Cerebellar nuclear complex (tissue), 1 donor: ENCODE measurements around the gene TFG.
A peak's percentile ranks its signal among the peaks of the same experiment; 100 is the strongest.

Source experiments
- DNase-seq, 2 experiments: peaks; one replicate each; lab custom pipeline; 2025; lab: John Stamatoyannopoulos, UW

The TFG gene

GRCh38 chr3:100756441-100756840 is 47.1 kb downstream of the TFG start:
- peak in 1 of 2 experiments; percentile 50 for DNase-seq

GRCh38 chr3:100759159-100759558 is 49.9 kb downstream of the TFG start:
- DNase-seq = no peak

- no peak for DNase-seq
Observed at GRCh38 chr3:100759950-100760349, 50.7 kb downstream of the TFG start.

GRCh38 chr3:100760377-100760776 is 51.1 kb downstream of the TFG start:
- DNase-seq = no peak

- no peak for DNase-seq
Observed at GRCh38 chr3:100761211-100761942, 52.1 kb downstream of the TFG start.

GRCh38 chr3:100761951-100762350 is 52.7 kb downstream of the TFG start:
- DNase-seq = no peak

GRCh38 chr3:100765437-100765975 is 56.2 kb downstream of the TFG start:
- DNase-seq = no peak

- DNase-seq = no peak
Observed at GRCh38 chr3:100766069-100766468, 56.8 kb downstream of the TFG start.

GRCh38 chr3:100769693-100770092 is 60.4 kb downstream of the TFG start:
- DNase-seq = no peak

GRCh38 chr3:100775226-100775625 is 65.9 kb downstream of the TFG start:
- no peak for DNase-seq

GRCh38 chr3:100775669-100776068 is 66.4 kb downstream of the TFG start:
- no peak for DNase-seq

GRCh38 chr3:100776097-100776729 is 66.9 kb downstream of the TFG start:
- DNase-seq = no peak

- DNase-seq = no peak
Observed at GRCh38 chr3:100776746-100777145, 67.5 kb downstream of the TFG start.

GRCh38 chr3:100777271-100777670 is 68.0 kb downstream of the TFG start:
- no peak for DNase-seq

GRCh38 chr3:100779480-100779879 is 70.2 kb downstream of the TFG start:
- DNase-seq = no peak

- DNase-seq = no peak
Observed at GRCh38 chr3:100780071-100780622, 70.9 kb downstream of the TFG start.

- no peak for DNase-seq
Observed at GRCh38 chr3:100781301-100781700, 72.0 kb downstream of the TFG start.

- DNase-seq = no peak
Observed at GRCh38 chr3:100782348-100782747, 73.1 kb downstream of the TFG start.

- no peak for DNase-seq
Observed at GRCh38 chr3:100782906-100783305, 73.6 kb downstream of the TFG start.

GRCh38 chr3:100783619-100784018 is 74.3 kb downstream of the TFG start:
- no peak for DNase-seq

GRCh38 chr3:100789579-100789978 is 80.3 kb downstream of the TFG start:
- DNase-seq = no peak

- DNase-seq = no peak
Observed at GRCh38 chr3:100796556-100796955, 87.3 kb downstream of the TFG start.

GRCh38 chr3:100798012-100798411 is 88.7 kb downstream of the TFG start:
- DNase-seq = no peak
